NCI-H2171 (cell line): ENCODE data around the gene PRRX1.

Experiments
- DNase-seq: peaks from one replicate; lab custom pipeline; 2025; lab: John Stamatoyannopoulos, UW

Gene PRRX1

DNA sequence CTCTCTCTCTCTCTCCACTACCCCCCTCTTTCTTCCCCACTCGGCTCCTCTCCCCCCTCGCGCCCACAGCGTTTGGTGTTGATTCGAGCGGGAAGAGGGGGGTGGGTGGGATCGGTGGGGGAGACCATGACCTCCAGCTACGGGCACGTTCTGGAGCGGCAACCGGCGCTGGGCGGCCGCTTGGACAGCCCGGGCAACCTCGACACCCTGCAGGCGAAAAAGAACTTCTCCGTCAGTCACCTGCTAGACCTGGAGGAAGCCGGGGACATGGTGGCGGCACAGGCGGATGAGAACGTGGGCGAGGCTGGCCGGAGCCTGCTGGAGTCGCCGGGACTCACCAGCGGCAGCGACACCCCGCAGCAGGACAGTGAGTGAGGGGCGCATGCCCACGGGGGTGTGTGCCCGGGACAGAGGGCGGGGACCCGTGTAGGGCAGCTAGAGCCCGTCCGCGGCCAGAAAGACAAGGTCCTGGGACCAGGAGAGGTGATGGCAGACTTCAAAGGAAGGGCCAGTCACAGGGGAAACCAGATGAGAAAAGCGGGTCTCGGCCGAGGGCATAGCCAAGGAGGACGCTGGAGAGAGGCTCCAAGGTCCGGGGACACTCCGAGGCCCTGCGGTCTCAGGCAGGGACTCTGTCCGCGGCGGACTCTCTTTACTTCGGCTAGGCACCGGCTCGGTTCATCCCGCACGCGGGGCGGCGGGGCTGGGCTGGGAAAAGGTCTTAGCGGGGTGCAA, at the start of gene PRRX1:
Gene PRRX1, plus strand, starts transcription at position 39 of the 735 bp plus-strand sequence. Its CDS starts 88 bp downstream, at position 127.
- DNase-seq = no peak

DNA sequence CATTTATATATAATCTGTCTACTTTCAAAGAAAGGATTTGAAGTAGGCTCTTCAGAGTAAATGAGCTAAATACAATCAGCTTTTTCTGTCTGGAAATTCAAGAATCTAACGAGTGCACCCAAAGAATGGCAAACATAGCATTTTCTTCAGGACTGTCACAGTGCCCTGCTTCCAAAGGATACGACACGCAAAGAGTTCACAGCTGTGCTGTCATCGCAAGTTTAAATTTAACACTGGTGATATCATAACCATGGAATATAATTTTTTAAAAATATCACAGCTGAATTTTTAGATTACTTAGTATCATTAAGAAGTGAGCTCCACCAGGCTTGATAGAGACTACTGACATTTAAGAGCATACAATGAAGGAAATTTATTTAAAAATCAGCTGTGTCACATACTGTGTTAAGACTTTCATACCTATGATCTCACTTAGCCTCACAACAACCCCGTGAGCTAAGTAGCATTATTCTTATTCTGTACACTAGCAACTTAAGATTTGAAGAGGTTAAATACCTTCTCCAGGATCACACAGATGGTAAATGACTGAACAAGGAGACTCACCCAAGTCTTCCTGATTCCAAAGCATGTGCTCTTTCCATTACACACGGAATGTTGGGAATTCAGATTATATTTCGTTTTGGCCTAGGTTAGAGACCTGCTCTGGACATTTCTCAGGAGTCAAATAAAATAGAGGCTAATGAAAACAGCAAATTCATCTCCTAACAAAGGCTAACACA, 46.2 kb upstream of the PRRX1 start:
- no peak for DNase-seq

DNA sequence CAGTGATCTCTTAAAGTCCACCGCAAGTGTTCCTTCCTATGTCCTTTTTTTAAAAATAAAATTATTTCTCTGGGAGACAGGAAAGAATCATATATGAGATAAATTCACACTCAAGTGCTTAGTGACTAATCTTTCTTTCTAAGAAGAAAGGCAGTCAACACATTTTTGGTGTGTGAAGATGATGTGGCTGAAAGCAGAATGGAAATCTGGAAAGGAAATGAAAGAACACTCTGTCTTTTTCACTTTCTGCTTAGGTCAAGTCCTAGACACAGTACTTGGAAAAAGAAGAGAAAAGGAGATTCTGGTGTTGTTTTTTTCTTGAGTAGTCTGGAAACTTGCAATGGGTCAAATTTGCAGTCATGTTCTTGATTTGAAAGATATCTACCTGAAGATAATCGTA, 45.5 kb upstream of the PRRX1 start:
- DNase-seq = no peak

DNA sequence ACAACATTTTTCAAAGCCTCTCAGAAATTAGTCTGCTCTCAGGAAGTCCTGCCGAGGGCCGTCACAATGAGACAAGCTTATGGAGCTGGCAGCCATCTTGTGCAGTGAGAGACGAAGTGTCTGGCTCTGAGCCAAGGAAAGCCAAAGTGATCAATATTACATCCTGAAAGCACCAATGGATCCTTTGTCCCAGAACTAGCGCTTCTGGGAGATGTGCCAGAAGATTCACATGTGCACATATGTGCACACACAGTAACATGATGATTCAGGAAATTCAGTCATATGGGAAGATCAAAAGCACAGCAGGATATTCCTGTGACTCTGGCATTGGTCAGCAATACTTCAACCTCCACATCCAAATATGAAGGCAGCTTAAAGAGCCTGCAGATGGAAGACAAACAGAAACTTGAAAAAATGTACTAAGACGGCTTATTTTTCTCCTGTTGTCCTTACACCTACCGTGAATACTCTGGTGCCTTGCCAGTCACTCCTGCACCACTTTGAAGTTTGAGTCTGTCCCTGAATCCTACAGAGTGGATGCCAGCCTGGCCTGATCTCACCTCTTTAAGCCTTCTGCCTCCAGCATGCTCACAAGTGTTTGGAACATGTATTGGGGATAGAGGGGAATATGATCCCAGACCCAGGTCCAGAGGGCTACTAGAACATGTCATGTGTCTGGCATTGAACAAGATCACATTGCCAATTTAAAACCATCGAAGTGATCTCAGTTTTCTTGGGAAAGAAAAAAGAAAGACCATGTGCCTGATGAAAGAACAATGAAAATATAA, 44.5 kb upstream of the PRRX1 start:
- DNase-seq = peak; percentile 13

DNA sequence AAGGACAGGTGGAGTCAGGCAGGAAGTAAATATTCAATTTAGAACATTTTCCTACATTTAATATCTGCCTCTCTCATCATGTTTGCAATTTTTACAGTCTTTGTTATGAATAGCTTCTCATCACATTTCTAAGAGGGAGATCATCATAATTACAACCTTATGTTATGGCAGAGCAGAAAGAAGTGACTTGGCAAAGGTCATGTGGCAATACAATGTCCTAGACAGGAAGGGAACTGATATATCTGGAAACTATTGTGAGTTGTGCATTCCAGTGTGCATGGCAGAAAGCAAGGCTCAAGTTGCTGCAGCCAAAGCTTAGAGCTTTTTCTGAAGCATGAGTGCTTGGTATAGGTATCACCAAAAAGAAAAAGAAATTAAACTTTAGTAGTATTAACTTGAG, 43.8 kb upstream of the PRRX1 start:
- DNase-seq = no peak

DNA sequence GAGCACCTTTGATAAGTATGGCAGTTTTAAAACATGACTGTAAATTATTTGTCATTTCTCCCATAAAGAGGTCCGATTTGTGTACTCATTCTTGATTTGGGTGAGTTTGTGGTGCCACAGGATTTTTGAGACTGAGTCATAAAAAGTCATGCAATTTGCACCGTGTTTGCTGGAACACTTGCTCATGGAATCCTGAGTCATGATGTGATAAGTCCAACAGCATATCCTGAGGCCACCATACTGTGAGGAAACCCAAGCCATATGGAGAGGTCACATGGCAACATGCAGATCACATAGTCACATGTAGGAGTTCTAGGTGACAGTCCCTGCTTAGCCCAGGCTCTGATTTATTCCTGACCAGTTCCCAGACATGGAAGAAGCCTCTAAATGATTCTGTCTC, 40.8 kb upstream of the PRRX1 start:
- DNase-seq = no peak

DNA sequence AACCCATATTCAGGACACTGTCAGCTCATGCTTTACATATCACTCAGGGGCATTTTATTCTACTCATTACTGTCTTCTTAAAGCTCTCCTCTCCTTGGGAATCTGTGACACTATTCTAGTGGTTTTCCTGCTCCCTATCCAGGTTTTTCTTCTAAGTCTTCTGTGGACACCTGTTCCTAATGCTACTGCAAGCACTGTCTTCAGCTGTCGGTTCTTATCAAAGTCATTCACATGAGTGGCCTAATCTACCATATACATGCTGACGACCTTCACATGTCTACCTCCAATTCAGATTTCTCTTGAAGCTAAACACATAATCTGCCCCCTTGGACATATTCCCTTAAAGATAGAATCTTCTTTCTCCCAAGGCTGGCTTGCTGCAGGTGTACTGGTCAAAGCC, 39.8 kb upstream of the PRRX1 start:
- no peak for DNase-seq

DNA sequence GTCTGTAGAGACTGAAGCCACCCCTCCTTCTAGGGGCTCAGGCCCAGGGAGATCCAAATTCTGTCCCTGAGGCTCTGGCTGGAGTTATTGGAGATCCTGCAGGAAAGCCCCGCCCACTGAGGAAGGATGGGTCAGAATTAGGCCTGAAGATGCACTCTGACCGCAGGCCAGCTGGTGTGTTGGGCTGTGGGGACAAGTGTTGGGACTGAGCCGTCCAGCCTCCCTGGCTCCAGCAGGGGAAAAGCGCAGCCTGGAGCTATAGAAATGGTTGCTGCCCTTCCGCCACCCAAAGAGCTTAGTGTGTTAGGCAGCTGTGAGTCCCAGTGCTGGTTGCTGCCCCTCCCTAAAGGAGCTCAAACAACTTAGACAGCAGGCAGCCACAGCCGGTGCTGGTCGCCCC, 33.0 kb upstream of the PRRX1 start:
- no peak for DNase-seq

DNA sequence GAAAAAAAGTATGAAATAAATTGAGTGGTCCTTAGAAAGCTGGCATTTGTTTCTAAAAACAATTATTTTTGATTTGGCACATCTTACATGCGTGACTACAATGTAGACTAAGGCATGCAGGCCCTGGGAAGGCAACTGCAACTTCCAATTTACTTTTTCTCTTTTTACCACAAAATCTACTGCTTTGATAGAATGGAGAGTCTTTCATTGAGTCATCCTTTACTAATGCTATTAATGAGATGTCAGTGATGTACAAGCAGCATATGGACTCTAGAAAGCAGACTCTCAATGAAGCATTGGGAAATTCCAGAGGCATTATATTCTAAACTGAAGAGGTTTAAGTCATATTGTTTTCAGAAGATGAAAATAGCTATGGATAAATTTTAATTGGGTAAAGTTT, 29.6 kb upstream of the PRRX1 start:
- DNase-seq = no peak

DNA sequence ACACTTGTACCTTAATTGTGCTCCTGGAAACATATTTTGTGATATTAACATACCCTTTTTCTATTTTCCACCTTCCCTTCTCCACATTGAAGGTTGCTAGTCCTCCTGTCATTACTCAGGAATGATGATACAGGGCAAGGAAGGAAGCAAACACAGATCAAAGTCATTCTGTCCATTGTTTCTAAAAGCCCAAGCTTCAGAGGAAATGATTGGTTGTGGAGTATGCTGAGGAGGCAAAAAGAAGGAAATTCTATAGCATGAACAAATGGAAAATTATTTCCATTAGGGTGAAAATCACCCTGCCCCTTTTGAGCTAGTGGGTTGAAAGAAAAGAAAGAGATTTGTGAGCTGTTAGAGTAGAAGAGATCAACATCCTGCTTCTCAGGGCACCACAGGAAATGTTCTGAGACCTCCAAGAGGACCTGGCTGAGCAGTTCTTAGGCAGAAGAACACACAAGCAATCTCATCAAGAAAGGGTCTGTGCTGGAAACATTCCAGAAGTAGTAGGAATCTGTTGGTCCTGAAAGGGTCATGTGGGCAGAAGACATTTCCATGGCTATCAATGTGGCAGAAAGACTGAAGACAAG, 29.0 kb upstream of the PRRX1 start:
- no peak for DNase-seq

DNA sequence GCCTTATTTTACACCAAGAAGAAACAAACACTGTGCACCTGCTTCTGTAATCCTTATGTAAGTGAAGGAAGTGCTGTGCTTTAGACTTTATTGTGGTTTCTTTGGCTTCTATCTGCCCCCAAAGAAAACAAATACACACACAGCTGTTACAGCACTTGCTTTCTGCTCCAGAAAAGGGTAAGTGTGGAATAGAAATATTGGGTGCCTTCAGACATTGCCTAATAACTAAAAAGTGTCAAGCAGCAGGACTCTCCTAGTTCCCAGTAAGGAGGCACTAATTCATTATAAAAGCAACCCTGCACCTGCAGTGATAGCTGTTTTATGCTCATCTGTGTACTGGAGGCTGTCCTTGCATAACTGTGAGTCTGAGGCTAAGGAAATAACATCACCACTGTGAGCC, 23.4 kb upstream of the PRRX1 start:
- DNase-seq = no peak

DNA sequence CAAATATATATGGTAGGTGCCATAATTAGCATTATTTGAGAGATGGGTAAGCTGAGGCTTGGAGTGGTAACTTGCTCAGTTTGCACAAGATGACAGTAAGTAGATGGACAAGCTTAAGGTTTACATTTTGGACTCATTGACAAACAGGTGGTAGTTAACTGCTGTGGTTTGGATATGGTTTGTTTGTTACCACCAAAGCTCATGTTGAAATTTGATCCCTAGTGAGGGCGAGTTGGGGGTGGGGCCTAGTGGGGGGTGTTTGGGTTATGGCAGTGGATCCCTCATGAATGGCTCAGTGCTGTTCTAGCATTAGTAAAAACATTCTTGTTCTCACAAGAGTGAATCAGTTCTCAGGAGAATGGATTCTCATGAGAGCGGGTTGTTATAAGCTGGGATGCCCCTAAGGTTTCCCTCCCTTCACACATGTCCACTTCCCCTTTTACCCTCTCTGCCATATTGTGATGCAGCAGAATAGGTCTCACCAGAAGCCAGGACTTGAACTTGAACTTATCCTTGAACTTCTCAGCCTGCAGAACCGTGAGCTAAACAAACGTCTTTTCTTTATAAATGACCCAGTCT, 6.6 kb upstream of the PRRX1 start:
- DNase-seq = no peak

DNA sequence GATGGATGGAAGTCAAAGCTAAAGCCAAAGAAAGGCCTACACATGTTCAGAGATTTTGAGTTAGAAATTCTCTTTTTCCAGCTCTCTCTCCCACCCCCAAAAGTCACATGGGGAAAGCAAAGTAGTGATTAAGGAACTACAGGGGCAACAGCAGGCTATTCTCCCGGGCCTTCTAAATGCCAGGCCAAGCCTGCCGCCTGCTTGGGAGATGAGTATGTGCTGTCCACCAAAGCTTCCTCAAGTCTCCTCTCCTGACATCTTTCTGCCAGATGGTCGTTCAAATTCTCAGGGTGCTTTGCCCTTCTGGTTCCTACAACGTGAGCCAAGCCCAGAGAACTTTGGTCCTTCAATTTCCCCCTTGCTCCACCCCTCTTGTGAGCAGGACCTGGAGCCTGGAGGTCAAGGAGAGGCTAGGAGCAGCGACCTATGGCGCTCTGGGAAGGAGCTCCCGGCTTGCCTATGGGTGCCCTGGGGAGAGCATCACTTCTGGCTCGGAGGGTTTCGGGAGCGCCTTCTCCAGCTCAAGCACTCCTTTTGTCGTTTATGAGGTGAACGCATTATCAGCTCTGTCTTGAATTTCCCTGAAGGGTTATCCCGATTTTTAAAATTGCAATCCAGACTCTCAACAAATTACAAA, 4.4 kb upstream of the PRRX1 start:
- DNase-seq = no peak

DNA sequence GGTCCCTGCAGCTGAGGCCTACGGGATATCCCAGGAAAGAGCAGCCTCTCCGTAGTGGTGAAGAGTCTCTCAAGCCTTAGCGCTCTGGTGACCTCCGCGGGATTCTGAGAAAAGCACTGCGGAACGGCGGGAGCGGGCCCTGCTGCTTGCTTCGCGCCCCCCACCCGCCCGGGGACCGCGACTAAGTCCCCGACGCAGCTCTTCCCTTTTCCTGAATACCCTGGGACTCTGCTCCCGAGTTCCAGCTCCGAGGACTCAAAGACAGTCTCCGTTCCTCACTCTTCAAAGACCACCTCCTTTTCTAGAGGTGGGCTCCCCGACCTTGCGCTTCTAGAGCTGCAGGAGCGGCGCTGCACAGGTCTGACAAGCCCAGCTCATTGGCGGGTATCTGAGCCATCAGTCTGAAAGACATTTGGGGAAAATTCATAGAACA, 3.6 kb upstream of the PRRX1 start:
- no peak for DNase-seq

DNA sequence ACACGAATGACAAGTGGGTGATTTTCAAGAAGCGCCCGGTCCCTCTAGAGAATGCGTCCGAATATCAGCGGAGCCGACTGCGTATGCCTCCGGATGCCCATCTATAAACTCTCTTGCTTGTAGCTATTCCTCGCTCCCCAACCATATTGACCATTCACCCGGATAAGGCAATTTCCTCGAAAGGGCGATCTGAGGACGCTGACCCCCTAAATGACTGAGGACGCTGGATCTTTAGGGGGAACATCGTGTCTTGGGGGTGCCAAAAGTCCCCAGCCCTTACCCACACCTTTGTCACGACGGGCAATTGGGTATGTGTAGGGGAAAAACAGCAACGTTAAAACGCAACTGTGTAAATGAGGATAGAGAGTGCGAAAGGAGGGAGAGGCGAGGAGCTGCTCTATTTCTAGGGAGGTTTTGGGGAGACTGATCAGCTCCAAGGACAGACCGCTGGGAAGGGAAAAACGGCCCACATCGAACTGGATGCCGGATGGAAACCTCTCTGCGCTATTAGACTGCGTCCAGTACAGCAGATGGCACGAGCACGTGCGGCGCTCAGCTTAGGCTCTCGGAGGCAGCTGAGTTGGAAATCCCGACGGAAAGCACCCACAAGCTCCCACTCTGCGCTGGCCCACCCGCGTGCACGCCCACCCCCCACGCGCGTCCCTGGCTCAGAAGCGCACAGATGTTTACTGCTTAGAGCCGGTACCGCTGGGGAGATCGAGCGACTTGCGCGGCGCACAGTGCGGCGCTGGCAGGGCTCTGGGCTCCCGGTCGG, 2.9 kb upstream of the PRRX1 start:
- DNase-seq = no peak

DNA sequence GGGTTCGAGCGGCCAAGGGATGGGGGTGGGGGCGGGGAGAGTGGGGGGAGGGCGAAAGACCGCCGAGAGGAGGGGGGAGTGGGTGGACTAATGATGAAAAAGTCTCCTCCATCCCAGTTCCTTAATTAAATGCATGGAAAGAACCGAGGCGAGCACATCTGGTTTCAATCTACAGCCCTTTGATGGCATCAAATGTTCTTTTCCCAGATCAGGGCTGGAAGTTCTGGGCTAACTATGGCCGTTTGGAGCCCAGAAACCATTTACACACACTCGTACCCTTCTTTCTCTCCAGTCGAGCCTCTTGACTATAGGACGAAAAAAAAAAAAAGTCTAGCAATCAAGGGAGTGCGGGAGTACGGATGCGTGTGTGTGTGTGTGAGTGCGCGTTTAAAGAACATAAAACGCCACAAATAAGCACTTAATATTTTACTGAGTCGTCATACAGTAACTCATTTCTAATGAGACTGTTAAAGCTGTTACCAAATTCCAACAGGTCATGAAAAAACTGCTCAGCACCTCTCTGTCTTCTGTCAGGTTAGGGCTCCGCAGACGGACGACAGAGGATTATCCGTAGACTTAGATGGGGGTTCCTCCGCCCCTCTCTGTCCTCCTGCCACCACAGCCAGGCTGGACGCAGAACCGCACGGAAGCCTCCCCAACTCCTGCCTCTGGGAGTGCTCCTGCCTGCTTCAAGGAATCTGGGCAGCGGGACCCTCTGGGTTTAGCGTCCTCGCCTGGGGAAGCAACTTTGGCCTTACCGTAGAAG, 2.1 kb upstream of the PRRX1 start:
- no peak for DNase-seq

DNA sequence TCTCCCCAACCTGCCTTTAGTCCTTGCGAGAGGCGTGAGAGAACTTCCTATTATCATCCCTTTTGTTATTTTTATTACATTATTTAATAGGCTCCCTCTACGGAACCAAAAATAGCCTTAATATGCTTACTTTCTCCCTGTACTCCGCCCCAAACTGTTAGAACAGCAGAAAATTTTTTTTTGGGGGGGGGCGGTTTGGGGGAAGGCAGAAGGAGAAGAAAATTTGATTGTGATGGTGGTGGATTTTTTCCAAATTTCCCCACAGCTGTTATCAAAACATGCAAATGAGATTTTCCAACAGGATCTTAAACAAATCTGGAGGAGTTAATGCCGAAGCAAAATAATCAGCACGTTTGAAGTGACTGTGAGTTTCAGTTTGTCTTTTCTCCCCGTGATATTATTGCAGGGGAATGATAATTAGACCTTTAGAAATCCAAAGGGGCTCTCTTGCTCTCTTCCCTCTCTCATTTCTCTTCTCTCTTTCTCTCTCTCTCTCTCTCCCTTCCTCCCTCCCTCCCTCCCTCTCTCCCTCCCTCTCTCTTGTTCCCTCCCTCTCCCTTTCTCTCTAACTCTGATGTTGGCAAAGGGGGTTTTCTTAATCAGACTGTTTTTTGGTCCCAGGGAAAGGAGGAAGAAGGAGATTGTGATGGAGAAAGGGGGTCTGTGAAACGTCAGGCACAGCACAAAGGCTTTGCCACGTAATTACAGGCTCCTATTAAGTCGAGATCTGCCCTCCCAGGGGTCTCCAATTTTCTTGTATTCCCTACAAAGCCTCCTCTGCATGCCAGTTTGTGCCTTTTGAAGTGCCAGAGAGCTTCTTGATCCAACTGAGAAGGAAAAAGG, 1.1 kb upstream of the PRRX1 start:
- no peak for DNase-seq

DNA sequence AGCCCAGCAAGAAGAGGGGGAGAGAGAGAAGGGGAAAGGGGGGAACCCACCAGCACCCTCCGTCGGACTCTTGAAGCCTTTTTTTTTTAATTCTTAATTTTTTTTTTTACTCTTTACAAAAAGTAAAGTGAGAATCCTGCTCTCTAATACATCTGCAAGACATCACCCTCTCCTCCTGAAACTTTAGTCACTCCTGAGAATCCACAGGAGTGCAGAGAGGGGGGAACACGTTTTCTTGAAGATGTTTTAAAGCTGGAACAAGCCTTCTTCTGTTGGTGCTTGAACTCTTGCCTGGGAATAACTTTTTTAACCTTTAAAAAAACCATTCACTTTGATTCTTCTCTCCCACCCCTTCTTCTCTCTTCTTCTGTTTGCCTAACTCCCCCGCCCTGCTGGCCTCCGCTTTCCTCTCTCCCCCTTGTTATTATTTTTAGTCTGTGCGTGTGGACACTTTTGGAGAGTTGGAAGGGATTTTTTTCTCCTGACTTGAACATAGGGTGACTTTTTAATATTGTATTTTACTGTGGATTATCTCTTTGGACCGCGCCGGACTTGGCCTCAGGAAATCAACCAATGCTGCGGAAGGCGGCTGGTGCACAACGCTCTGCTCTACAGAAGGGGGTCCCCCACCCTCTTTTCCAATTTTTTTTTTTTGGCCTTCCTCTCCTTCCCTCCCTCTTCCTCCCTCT, 383 bp upstream of the PRRX1 start:
- DNase-seq = no peak
